GM12801 (cell line): ENCODE data around the gene SUSD6.

Experiments used
- TF ChIP-seq, protein P1 (sequence below): IDR thresholded peaks from one replicate; pipeline ENCODE4 v1.5.1; 2011; ENCODE audit warnings: control low read depth; ENCODE audit not compliant: insufficient read length; ENCODE audit errors: extremely low read depth

The SUSD6 gene

DNA sequence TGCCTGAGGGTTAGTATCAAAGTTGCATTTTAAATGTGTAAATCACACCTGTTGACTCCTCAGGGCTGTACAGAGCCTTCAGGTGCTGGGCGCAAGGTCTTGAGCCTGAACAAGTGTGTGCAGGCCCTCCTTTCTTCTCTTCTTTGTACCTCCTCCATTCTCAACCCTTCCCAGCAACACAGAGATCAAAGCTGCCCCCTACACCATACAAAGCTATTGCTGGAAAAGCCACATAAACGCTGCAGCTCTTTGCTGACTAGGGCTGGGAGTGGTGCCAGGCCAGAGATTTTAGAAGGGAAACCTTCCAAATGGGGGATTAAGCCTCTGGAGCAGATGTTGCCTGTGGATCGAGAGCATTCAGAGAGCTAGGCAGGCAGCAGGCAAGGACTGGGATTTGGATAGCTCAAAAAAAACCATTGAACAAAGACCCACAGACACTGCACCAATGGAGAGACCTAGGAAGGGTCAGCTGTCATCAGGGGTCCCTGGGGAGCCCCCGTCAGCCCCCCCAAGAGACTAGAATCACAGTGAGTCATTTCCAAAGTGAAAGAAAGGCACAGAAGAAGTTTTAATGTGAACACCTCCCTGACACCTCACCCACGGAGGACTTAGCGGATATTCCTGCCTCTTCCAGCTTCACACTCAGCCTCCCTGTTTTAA is 18.2 kb upstream of the SUSD6 start:
- TF ChIP-seq, protein P1, sequence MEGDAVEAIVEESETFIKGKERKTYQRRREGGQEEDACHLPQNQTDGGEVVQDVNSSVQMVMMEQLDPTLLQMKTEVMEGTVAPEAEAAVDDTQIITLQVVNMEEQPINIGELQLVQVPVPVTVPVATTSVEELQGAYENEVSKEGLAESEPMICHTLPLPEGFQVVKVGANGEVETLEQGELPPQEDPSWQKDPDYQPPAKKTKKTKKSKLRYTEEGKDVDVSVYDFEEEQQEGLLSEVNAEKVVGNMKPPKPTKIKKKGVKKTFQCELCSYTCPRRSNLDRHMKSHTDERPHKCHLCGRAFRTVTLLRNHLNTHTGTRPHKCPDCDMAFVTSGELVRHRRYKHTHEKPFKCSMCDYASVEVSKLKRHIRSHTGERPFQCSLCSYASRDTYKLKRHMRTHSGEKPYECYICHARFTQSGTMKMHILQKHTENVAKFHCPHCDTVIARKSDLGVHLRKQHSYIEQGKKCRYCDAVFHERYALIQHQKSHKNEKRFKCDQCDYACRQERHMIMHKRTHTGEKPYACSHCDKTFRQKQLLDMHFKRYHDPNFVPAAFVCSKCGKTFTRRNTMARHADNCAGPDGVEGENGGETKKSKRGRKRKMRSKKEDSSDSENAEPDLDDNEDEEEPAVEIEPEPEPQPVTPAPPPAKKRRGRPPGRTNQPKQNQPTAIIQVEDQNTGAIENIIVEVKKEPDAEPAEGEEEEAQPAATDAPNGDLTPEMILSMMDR, result no peak

DNA sequence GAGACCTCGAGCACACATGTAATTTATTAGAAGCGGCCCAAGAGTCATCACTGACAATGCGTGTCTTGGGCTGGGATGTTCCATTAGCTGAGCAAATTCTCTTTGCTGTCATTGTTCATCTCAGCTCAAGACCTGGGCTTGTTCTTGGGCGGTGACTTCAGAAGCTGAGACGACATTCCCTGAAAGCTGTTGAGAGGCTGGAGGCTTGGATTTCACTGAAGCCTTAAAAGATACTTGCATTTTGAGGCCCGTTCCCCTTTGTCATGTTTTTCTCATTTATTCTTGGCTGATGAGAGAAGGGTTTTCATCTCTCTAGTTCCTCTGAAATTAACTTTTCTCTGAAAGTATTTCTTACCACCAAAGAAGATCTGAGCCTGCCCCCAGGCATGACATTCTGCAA is 16.6 kb upstream of the SUSD6 start:
- TF ChIP-seq, protein P1, result no peak

DNA sequence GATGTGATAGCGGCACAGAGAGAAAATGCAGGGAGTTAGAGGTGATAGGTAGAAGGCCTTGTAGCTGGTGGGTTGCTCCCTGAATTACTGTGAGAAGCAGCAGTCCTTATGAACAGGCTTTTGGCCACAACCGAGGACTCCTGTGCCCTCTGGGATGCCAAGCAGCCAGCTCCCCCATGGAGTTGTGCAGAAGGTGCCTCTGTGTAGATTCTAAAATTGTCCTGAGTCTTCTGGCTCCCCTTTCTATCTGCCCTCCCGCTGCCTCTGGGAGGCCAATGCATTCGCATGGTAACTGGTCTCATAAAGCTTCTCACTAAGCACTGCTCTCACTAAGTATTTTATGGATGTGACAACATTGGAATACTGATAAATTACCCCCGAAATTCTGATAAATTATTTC is 16.1 kb upstream of the SUSD6 start:
- TF ChIP-seq, protein P1, result no peak

DNA sequence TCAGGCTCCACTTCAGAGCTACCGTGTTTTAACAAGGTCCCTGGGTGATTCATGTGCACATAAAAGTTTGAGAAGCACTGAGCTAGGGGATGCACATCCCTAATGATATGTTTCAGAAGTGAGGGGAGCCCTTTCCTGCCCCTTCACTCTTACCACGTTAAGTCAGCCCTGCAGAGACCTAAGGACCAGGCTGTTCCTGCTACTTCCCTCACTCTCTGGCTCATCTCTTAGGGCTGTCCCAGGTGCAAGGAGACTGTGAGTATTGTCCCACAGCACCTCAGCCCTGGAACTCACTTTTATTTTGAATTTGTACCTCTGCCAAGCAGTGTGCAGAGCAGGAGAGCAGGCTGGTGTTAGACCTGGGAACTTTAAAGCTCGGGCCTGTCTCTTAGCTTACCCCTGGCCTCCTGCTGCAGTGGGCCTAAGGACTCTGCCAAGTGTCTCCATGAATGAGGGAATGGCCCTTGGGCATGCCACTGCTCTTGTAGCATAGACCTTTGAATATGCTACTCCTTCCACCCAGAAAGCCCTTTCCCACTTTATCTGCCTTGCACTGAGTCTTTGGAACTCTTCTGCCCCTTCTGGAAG is 11.0 kb upstream of the SUSD6 start:
- TF ChIP-seq, protein P1, result no peak

DNA sequence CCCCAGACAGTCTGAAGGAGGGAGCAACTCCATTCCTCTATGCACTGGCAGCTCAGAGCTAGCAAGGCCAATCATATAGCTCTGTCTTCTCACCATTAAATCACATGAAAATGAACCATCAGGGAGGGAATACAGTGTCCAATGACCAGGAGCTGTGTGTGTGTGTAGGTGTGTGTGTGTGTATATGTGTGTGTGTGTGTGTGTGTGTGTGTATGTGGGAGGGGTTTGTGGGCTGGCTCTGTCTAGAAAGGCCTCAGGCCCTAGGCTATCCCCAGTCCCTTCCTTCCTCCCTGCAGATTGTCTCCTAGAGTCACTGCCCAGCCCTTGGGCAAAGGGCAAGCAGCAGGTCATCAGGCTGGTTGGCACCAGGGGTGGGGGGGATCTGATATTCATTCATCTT is 5.7 kb upstream of the SUSD6 start:
- TF ChIP-seq, protein P1, result no peak

DNA sequence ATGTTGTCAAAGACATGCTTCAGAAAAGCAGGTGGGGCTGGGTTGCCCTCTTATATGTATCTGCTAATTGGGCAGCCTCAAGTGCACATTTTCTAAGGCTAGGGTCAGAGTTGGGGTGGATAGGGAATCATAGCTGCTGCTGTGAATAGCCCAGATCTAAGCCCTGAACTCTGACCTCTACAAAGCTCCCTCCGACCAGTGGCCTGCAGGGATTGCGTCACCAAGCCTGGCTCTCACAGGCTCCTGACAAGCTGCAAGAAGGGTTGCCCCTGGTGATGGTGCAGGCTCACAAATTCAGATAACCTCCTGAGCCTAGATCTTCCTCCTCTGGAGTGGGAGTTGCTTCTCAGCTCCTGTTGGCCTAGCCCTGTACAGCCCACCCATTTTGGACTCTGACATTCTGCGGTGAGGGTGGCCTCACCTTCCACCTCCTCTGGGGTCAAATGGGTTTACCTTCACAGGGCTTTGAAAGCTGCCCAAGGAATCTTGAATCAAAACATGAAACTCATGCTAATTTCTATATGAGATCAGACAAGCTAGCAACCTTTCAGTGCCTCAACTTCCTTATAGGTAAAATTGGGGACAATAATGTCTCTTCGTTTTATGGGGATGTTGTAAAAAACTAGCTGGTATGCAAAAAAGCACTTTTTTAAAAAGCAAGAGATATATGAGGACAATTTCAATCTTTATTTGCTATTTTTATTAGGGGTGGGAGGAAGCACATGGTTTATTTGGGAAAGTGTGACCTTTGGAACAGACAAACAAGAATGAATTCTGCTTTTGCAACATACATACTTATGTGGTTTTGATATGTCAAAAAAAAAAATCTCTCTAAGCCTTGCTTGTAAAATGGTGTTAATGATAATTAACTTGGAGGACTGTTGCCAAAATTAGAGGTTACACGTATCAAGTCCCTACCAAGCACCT is 4.9 kb upstream of the SUSD6 start:
- TF ChIP-seq, protein P1, result no peak
